ENCODE data around the gene SCYL1.
"Not testable (repeated sequence)": the region's sequence is repeated elsewhere in the genome, so short reads cannot be mapped to it uniquely, and the experiment has no call there.

Gene SCYL1

GRCh38 chr11:65554842-65555430, 30.1 kb downstream of the SCYL1 start:
- DNase-seq (ENCODE audit: low spot score) = no peak

- DNase-seq (ENCODE audit: low spot score) = no peak
Observed at GRCh38 chr11:65555693-65556231, 30.9 kb downstream of the SCYL1 start.

- DNase-seq (ENCODE audit: low spot score) = peak; percentile 50
Observed at GRCh38 chr11:65556470-65557279, 31.8 kb downstream of the SCYL1 start.

GRCh38 chr11:65557280-65558001, 32.6 kb downstream of the SCYL1 start:
- no peak for DNase-seq (ENCODE audit: low spot score)

- DNase-seq (ENCODE audit: low spot score) = peak; percentile 67
Observed at GRCh38 chr11:65558002-65558929, 33.4 kb downstream of the SCYL1 start, which contains the start of gene LTBP3. Gene LTBP3 (minus strand): TSS chr11:65558359. CDS start chr11:65557959, 400 bp downstream.

- DNase-seq (ENCODE audit: low spot score) = peak; percentile 56
Observed at GRCh38 chr11:65558930-65559509, 34.1 kb downstream of the SCYL1 start.

GRCh38 chr11:65559535-65559934, 34.7 kb downstream of the SCYL1 start:
- DNase-seq (ENCODE audit: low spot score) = no peak

- peak; percentile 78 for DNase-seq (ENCODE audit: low spot score)
Observed at GRCh38 chr11:65559951-65560537, 35.2 kb downstream of the SCYL1 start.

- DNase-seq (ENCODE audit: low spot score) = peak; percentile 66
Observed at GRCh38 chr11:65560555-65561418, 35.9 kb downstream of the SCYL1 start.

- DNase-seq (ENCODE audit: low spot score) = no peak
Observed at GRCh38 chr11:65562020-65562419, 37.1 kb downstream of the SCYL1 start.

GRCh38 chr11:65562788-65563187, 37.9 kb downstream of the SCYL1 start:
- DNase-seq (ENCODE audit: low spot score) = no peak

GRCh38 chr11:65563601-65564000, 38.7 kb downstream of the SCYL1 start:
- no peak for DNase-seq (ENCODE audit: low spot score)

GRCh38 chr11:65564879-65565559, 40.1 kb downstream of the SCYL1 start:
- DNase-seq (ENCODE audit: low spot score) = not testable (repeated sequence)

- no peak for DNase-seq (ENCODE audit: low spot score)
Observed at GRCh38 chr11:65565624-65566453, 41.0 kb downstream of the SCYL1 start.

GRCh38 chr11:65569164-65569972, 44.5 kb downstream of the SCYL1 start:
- DNase-seq (ENCODE audit: low spot score) = no peak

- DNase-seq (ENCODE audit: low spot score) = peak; percentile 98
Observed at GRCh38 chr11:65569973-65570918, 45.4 kb downstream of the SCYL1 start, which contains the start of gene ZNRD2. Gene ZNRD2 (plus strand): TSS chr11:65570477. CDS start chr11:65570492, 15 bp downstream.

Data from cerebellar cortex (tissue), 1 donor.